ENCODE measurements around the gene GRID1.

GRID1 gene

GRCh38 chr10:85600026-85600743, 766.4 kb downstream of the GRID1 start:
- H3K36me3 ChIP-seq (ENCODE audit: insufficient read depth, insufficient read length, low read length) = no peaks in the 10 kb centered on the region

GRCh38 chr10:85599081-85599480, 767.5 kb downstream of the GRID1 start:
- TF ChIP-seq YY1 (IDR thresholded peaks at IDR 0.05; ENCODE audit: insufficient read depth, insufficient read length) (no peak), SUZ12 (IDR thresholded peaks at IDR 0.05; ENCODE audit: extremely low read depth, insufficient read depth, insufficient read length) (no peak), ZNF274 (IDR thresholded peaks at IDR 0.05; ENCODE audit: low read depth, low read length) (no peak)

More at GRCh38 chr10:85600026-85600743, 766.4 kb downstream of the GRID1 start:
- no peaks in the 10 kb centered on the region for H3K9me3 ChIP-seq (ENCODE audit: insufficient read depth, low read length)
- no peak overlapping the region for H3K9ac ChIP-seq (ENCODE audit: insufficient read length, low read depth)
- H3K4me1 ChIP-seq (ENCODE audit: insufficient read depth, insufficient read length) = no peaks in the 10 kb centered on the region
- DNase-seq (ENCODE audit: low read depth, low spot score) = no peak
- no peak for TF ChIP-seq SUZ12 (IDR thresholded peaks at IDR 0.05; ENCODE audit: extremely low read depth, insufficient read depth, insufficient read length)
- no peak for TF ChIP-seq ZNF274 (IDR thresholded peaks at IDR 0.05; ENCODE audit: low read depth, low read length)
- TF ChIP-seq YY1 (IDR thresholded peaks at IDR 0.05; ENCODE audit: insufficient read depth, insufficient read length) = no peak
- no peak overlapping the region for H3K4me3 ChIP-seq (ENCODE audit: insufficient read length, low read depth)
- no peaks in the 10 kb centered on the region for H3K27me3 ChIP-seq (ENCODE audit: insufficient read depth, insufficient read length)

DNA sequence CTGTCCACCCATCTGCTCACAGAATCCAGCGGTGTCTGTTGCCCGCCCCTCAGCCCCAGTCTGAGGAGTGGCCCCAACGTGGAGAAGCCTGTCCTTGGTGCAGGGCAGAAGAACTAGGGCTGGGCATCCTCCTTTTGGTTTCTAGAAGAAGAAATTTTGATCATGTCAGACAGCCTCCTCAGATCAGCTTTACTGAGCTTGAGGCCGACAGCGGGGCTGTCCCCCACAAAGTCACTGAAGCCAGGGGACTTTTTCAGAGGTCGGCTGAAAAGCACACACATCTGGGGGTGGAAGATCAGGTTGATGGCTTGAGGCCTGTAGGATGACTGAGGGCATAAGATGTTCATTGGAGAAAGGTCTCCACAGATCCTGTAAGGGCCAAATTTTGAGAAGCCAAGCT, 767.9 kb downstream of the GRID1 start:
- Histone ChIP-seq H3K9ac (ENCODE audit: insufficient read length, low read depth) (no peak overlapping the region), H3K9me3 (ENCODE audit: insufficient read depth, low read length) (no peaks in the 10 kb centered on the region), H3K36me3 (ENCODE audit: insufficient read depth, insufficient read length, low read length) (no peaks in the 10 kb centered on the region), H3K4me3 (ENCODE audit: insufficient read length, low read depth) (no peak overlapping the region), H3K27me3 (ENCODE audit: insufficient read depth, insufficient read length) (no peaks in the 10 kb centered on the region), H3K4me1 (ENCODE audit: insufficient read depth, insufficient read length) (no peaks in the 10 kb centered on the region)
- DNase-seq (ENCODE audit: low read depth, low spot score) = no peak
- TF ChIP-seq SUZ12 (IDR thresholded peaks at IDR 0.05; ENCODE audit: extremely low read depth, insufficient read depth, insufficient read length) = no peak
- TF ChIP-seq ZNF274 (IDR thresholded peaks at IDR 0.05; ENCODE audit: low read depth, low read length) = no peak
- TF ChIP-seq YY1 (IDR thresholded peaks at IDR 0.05; ENCODE audit: insufficient read depth, insufficient read length) = no peak

More at GRCh38 chr10:85599081-85599480, 767.5 kb downstream of the GRID1 start:
- H3K27me3 ChIP-seq (ENCODE audit: insufficient read depth, insufficient read length) = no peaks in the 10 kb centered on the region
- no peaks in the 10 kb centered on the region for H3K9me3 ChIP-seq (ENCODE audit: insufficient read depth, low read length)
- DNase-seq (ENCODE audit: low read depth, low spot score) = no peak
- no peaks in the 10 kb centered on the region for H3K36me3 ChIP-seq (ENCODE audit: insufficient read depth, insufficient read length, low read length)
- H3K9ac ChIP-seq (ENCODE audit: insufficient read length, low read depth) = no peak overlapping the region
- H3K4me3 ChIP-seq (ENCODE audit: insufficient read length, low read depth) = no peak overlapping the region
- no peaks in the 10 kb centered on the region for H3K4me1 ChIP-seq (ENCODE audit: insufficient read depth, insufficient read length)

DNA sequence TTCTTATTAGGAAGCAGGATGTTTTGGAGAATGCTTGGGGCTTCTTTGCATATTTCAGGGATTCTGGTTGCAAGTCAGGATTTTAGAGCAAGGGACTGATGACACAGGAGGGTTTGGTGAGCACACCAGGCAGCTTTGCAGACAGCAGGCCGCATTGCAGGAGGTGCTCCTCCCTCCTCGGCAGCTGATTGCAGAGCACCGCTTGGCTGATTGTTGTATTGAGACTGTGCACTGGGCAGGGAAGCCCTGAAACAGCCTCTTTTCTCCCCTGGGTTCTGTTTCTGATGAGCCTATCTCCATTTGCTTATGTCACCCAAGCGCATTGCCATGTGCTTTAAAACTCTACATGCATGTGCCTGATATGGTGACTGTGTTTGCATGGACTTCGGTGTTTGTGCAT, 769.6 kb downstream of the GRID1 start:
- Histone ChIP-seq H3K36me3 (ENCODE audit: insufficient read depth, insufficient read length, low read length) (no peaks in the 10 kb centered on the region), H3K27me3 (ENCODE audit: insufficient read depth, insufficient read length) (no peaks in the 10 kb centered on the region), H3K9ac (ENCODE audit: insufficient read length, low read depth) (no peak overlapping the region), H3K9me3 (ENCODE audit: insufficient read depth, low read length) (no peaks in the 10 kb centered on the region), H3K4me3 (ENCODE audit: insufficient read length, low read depth) (no peak overlapping the region), H3K4me1 (ENCODE audit: insufficient read depth, insufficient read length) (no peaks in the 10 kb centered on the region)
- no peak for DNase-seq (ENCODE audit: low read depth, low spot score)
- TF ChIP-seq ZNF274 (IDR thresholded peaks at IDR 0.05; ENCODE audit: low read depth, low read length) = no peak
- TF ChIP-seq YY1 (IDR thresholded peaks at IDR 0.05; ENCODE audit: insufficient read depth, insufficient read length) = no peak
- TF ChIP-seq SUZ12 (IDR thresholded peaks at IDR 0.05; ENCODE audit: extremely low read depth, insufficient read depth, insufficient read length) = no peak

DNA sequence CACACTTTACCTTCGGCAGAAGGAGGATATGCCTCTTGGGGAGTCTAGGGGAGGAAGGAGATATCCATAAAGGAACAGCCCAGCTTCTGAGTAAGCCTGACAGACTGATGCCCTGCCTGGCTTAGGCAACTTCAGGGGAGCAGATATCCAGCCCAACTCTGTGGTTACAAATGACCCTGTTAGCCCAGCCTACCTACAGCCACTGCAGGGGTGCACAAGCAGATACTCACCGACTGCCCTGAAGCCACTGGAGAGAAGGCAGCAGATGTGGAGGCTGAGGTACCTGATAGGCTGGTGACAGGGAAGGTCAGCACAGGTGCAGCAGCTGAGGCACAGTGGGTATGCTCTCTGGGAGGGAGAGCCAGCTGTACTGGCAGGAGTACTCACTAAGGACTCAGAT, 770.2 kb downstream of the GRID1 start:
- Histone ChIP-seq H3K4me3 (ENCODE audit: insufficient read length, low read depth) (no peak overlapping the region), H3K9ac (ENCODE audit: insufficient read length, low read depth) (no peak overlapping the region), H3K4me1 (ENCODE audit: insufficient read depth, insufficient read length) (no peaks in the 10 kb centered on the region), H3K9me3 (ENCODE audit: insufficient read depth, low read length) (no peaks in the 10 kb centered on the region), H3K27me3 (ENCODE audit: insufficient read depth, insufficient read length) (no peaks in the 10 kb centered on the region), H3K36me3 (ENCODE audit: insufficient read depth, insufficient read length, low read length) (no peaks in the 10 kb centered on the region)
- TF ChIP-seq YY1 (IDR thresholded peaks at IDR 0.05; ENCODE audit: insufficient read depth, insufficient read length) (no peak), ZNF274 (IDR thresholded peaks at IDR 0.05; ENCODE audit: low read depth, low read length) (no peak), SUZ12 (IDR thresholded peaks at IDR 0.05; ENCODE audit: extremely low read depth, insufficient read depth, insufficient read length) (no peak)
- no peak for DNase-seq (ENCODE audit: low read depth, low spot score)

GRCh38 chr10:85594239-85594638, 772.4 kb downstream of the GRID1 start:
- no peaks in the 10 kb centered on the region for H3K36me3 ChIP-seq (ENCODE audit: insufficient read depth, insufficient read length, low read length)
- H3K4me1 ChIP-seq (ENCODE audit: insufficient read depth, insufficient read length) = no peaks in the 10 kb centered on the region
- DNase-seq (ENCODE audit: low read depth, low spot score) = no peak
- no peak overlapping the region for H3K9ac ChIP-seq (ENCODE audit: insufficient read length, low read depth)
- no peaks in the 10 kb centered on the region for H3K27me3 ChIP-seq (ENCODE audit: insufficient read depth, insufficient read length)
- no peak overlapping the region for H3K4me3 ChIP-seq (ENCODE audit: insufficient read length, low read depth)
- H3K9me3 ChIP-seq (ENCODE audit: insufficient read depth, low read length) = no peaks in the 10 kb centered on the region
- TF ChIP-seq SUZ12 (IDR thresholded peaks at IDR 0.05; ENCODE audit: extremely low read depth, insufficient read depth, insufficient read length) = no peak
- no peak for TF ChIP-seq ZNF274 (IDR thresholded peaks at IDR 0.05; ENCODE audit: low read depth, low read length)
- TF ChIP-seq YY1 (IDR thresholded peaks at IDR 0.05; ENCODE audit: insufficient read depth, insufficient read length) = no peak

DNA sequence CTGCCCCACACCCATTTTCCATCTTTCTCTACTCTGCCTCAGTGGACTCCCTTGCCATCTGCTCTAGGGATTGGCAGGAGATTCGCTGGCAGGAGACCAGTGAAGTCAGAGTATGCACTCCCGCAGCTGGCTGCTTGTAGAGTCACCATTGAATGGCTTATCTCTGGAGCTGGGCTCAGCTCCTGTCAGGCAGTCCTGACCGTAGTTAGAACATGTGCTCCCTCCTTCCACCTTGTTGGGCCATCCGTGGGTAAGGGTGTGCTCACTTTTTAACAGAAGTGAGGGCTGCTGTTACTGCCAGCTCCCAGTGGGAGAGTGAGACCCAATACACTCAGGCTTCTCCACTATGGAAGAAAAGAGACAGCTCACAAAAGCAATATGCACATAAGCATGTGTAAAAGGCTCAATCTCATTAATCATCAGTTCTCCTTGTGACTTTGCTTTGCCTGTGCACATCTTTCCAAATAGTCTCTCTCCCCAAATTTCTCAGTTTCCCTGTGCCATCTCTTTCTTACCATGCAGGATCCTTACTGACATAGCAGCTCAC, 773.3 kb downstream of the GRID1 start:
- Histone ChIP-seq H3K4me1 (ENCODE audit: insufficient read depth, insufficient read length) (no peaks in the 10 kb centered on the region), H3K4me3 (ENCODE audit: insufficient read length, low read depth) (no peak overlapping the region), H3K9me3 (ENCODE audit: insufficient read depth, low read length) (no peaks in the 10 kb centered on the region), H3K9ac (ENCODE audit: insufficient read length, low read depth) (no peak overlapping the region), H3K27me3 (ENCODE audit: insufficient read depth, insufficient read length) (no peaks in the 10 kb centered on the region), H3K36me3 (ENCODE audit: insufficient read depth, insufficient read length, low read length) (no peaks in the 10 kb centered on the region)
- TF ChIP-seq ZNF274 (IDR thresholded peaks at IDR 0.05; ENCODE audit: low read depth, low read length) (no peak), YY1 (IDR thresholded peaks at IDR 0.05; ENCODE audit: insufficient read depth, insufficient read length) (no peak), SUZ12 (IDR thresholded peaks at IDR 0.05; ENCODE audit: extremely low read depth, insufficient read depth, insufficient read length) (no peak)
- no peak for DNase-seq (ENCODE audit: low read depth, low spot score)
